ENCODE results near the gene AKIP1.

AKIP1 gene

GRCh38 chr11:8961401-8961800 lies 50.4 kb downstream of the AKIP1 start:
- DNase-seq (ENCODE audit: low read depth), result no peak

GRCh38 chr11:8962841-8963240 lies 51.9 kb downstream of the AKIP1 start:
- DNase-seq (ENCODE audit: low read depth), result no peak

GRCh38 chr11:8963569-8964323 lies 52.8 kb downstream of the AKIP1 start:
- peak; percentile 55 for DNase-seq (ENCODE audit: low read depth)

GRCh38 chr11:8964324-8965320 lies 53.6 kb downstream of the AKIP1 start, which contains the start of gene TMEM9B:
TSS of gene TMEM9B (minus strand) at chr11:8964442. CDS start at chr11:8964313, 129 bp downstream.
- peak; percentile 48 for DNase-seq (ENCODE audit: low read depth)

GRCh38 chr11:8967184-8967583 lies 56.2 kb downstream of the AKIP1 start:
- no peak for DNase-seq (ENCODE audit: low read depth)
